Brain microvascular endothelial cell (primary cell): ENCODE results near the gene RPP25L.

Source experiments
- DNase-seq: peaks from one replicate; pipeline ENCODE4 v3.0.0-alpha.2; 2020
- H3K27ac ChIP-seq: fragments of 250-450 bp; sonication (Bioruptor Pico); 2 replicates; pipeline ENCODE4 v1.5.1; 2020; ENCODE audit warnings: mild to moderate bottlenecking, moderate library complexity
- H3K27me3 ChIP-seq: fragments of 250-450 bp; sonication (Bioruptor Pico); replicated peaks from 2 replicates; pipeline ENCODE4 v1.5.1; 2020; ENCODE audit warnings: mild to moderate bottlenecking
- H3K36me3 ChIP-seq: fragments of 250-450 bp; sonication (Bioruptor Pico); replicated peaks from 2 replicates; pipeline ENCODE4 v1.5.1; 2020; ENCODE audit warnings: mild to moderate bottlenecking
- H3K4me3 ChIP-seq: 2 replicates; pipeline ENCODE4 v1.5.1; 2011; ENCODE audit warnings: low read depth, mild to moderate bottlenecking, control low read depth, low read length, moderate library complexity
- in situ Hi-C: cut with HindIII; loops from 2 replicates; pipeline ENCODE4 v1.10.0; 2017; ENCODE audit warnings: low sequenced_read_pairs, low pct_ligation_motif_present
- TF ChIP-seq, protein P1 (sequence below): IDR thresholded peaks from 2 replicates; pipeline ENCODE4 v1.5.1; 2011; ENCODE audit warnings: low read depth, mild to moderate bottlenecking, moderate library complexity, low read length, control low read depth, inconsistent platforms; ENCODE audit errors: missing control alignments

RPP25L gene

DNA sequence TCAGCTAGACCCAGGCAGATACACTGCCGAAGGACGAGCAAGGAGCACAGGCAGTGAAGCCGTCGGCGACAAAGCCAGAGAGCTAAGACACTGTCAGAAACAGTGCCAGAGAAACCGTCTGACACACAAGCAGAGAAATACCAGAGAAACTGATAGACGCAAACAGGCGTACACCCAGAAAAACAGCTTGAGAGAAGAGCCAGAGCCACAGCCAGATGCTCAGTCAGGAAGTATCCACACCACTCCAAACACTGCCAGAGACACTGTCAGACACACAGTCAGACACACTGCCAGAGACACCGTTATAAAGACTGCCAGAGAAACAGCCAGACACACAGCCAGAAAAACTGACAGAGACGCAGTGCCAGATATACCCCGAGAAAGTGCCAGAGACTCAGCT, 41.5 kb downstream of the RPP25L start:
- in situ Hi-C loops, result no loop called here
- TF ChIP-seq, protein P1, sequence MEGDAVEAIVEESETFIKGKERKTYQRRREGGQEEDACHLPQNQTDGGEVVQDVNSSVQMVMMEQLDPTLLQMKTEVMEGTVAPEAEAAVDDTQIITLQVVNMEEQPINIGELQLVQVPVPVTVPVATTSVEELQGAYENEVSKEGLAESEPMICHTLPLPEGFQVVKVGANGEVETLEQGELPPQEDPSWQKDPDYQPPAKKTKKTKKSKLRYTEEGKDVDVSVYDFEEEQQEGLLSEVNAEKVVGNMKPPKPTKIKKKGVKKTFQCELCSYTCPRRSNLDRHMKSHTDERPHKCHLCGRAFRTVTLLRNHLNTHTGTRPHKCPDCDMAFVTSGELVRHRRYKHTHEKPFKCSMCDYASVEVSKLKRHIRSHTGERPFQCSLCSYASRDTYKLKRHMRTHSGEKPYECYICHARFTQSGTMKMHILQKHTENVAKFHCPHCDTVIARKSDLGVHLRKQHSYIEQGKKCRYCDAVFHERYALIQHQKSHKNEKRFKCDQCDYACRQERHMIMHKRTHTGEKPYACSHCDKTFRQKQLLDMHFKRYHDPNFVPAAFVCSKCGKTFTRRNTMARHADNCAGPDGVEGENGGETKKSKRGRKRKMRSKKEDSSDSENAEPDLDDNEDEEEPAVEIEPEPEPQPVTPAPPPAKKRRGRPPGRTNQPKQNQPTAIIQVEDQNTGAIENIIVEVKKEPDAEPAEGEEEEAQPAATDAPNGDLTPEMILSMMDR, result no peak
- Histone ChIP-seq H3K4me3 (no peak overlapping the region), H3K27me3 (peaks cover 21% of the 10 kb centered on the region), H3K36me3 (no peaks in the 10 kb centered on the region), H3K27ac (no peak overlapping the region)
- no peak for DNase-seq

DNA sequence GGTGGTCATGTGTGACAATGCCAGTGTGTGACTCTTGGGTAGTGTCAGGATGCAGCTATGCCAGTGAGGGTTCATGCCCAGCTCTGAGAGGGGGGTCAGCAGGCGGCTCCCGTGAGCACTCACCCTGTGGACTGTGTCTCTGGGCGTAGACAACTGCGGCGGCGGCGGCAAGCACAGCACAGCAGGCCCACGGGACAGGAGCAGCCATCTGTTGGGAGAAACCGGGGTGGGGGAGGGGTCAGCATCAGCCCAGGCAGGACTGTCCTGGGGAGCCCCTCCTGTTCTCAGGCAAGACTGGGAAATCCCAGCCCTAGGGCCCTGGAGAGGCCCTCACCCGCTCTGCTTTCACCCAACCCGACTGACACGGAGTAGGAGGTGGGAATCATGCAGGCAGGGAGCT, 43.1 kb downstream of the RPP25L start:
- H3K27me3 ChIP-seq, result peaks cover 18% of the 10 kb centered on the region
- no peaks in the 10 kb centered on the region for H3K36me3 ChIP-seq
- no peak overlapping the region for H3K4me3 ChIP-seq
- DNase-seq, result no peak
- no peak overlapping the region for H3K27ac ChIP-seq
- in situ Hi-C loops, result no loop called here
- TF ChIP-seq, protein P1, result no peak

DNA sequence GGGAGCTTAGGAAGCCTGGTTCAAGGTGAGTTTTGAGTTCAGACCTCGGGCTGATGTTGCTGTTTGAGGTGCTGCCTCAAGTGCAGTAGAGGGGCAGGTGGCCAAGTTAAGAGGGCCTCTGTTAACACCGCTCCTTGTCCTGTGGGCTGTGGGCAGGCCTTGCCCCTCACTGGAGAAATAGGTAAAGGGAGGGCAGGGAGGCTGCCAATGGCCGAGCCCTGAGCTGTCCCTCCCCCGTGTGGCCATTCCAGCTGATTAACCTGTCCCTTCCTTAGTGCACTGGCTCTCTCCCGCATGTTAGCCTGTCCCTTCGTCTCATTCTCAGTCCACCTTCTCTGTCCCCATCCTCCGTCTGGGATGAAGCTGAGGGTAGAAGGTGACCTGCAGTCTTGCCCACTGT, 43.8 kb downstream of the RPP25L start:
- H3K36me3 ChIP-seq, result no peaks in the 10 kb centered on the region
- in situ Hi-C loops, result no loop called here
- peaks cover 18% of the 10 kb centered on the region for H3K27me3 ChIP-seq
- TF ChIP-seq, protein P1, result no peak
- H3K4me3 ChIP-seq, result no peak overlapping the region
- no peak for DNase-seq
- H3K27ac ChIP-seq, result no peak overlapping the region

DNA sequence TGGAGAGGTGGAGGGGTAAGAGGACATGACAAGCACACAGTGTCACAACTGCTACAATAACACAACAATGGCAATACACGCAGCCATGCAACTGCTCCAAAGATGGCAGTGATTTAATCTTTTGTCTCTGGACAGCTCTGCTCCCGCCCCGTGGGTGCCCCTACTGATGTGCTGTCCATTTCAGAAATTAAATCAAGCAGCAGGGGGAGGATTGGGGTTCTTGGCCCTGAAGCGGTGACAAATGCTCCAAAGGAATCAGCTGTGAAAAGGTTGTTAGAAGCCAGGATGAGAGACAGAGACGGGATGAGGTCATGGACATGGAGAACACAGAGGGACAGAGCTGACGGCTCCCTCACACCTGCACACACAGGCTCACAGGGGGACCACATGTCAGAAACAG, 44.9 kb downstream of the RPP25L start:
- Histone ChIP-seq H3K36me3 (no peaks in the 10 kb centered on the region), H3K27me3 (peaks cover 18% of the 10 kb centered on the region), H3K4me3 (no peak overlapping the region), H3K27ac (no peak overlapping the region)
- in situ Hi-C loops, result no loop called here
- no peak for DNase-seq
- TF ChIP-seq, protein P1, result no peak

DNA sequence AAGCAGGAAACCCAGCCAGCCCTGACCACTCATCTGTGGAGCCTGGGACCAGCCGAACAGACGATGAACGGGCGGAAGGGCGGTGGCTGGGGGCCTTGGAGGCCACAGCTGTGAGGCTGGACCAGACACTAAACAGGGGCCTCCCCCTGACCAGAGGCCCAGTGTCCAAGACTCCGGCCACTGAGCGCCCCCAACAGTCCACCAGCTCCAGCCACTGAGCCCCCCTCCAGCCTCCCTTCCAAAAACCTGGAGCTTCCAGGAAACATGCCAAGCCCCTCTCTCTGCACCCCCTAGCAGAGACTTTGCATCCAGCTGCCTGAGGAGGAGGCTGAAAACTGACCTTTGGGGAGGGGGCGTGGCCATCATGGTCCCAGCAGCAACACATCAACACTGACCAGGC, 45.6 kb downstream of the RPP25L start:
- TF ChIP-seq, protein P1, result no peak
- H3K27ac ChIP-seq, result no peak overlapping the region
- DNase-seq, result no peak
- H3K36me3 ChIP-seq, result no peaks in the 10 kb centered on the region
- H3K4me3 ChIP-seq, result no peak overlapping the region
- in situ Hi-C loops, result no loop called here
- H3K27me3 ChIP-seq, result peaks cover 18% of the 10 kb centered on the region

DNA sequence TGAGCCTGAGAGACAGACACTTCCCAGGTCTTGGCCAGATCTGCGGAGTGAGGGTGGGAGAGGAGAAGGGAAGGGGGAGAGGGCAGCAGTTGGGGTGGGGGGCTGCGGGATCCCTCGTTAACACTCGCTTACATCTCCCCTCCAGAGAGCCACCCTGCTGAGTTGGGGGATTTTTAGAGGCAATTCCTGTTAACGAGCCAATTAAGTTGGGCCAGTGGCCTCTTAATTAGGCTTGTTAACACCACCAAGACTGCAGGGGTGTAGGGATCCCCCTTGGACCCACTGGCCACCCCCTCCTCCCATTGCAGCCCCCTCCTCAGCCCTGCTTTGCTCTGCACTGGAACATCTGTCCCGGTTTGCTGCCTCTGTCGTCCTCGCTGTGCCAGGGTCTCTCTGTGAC, 46.0 kb downstream of the RPP25L start:
- no peak overlapping the region for H3K27ac ChIP-seq
- in situ Hi-C loops, result no loop called here
- no peak overlapping the region for H3K4me3 ChIP-seq
- DNase-seq, result no peak
- no peaks in the 10 kb centered on the region for H3K36me3 ChIP-seq
- TF ChIP-seq, protein P1, result no peak
- peaks cover 18% of the 10 kb centered on the region for H3K27me3 ChIP-seq
